Measurements from ENCODE around the gene BMP2. TPM values are rescaled to one million over a fixed set of nuclear protein-coding genes. Genes with fewer than 3 reads are reported as not detected.

The BMP2 gene
- total and polyA plus RNA-seq, 2 donors (not counting 1 experiment from before 2014, with no cell fraction given): 1.9 to 10.6 TPM

- H3K4me2 ChIP-seq (ENCODE audit: extremely low read depth, insufficient read depth, low read length): no peak overlapping the region
- DNase-seq (ENCODE audit: low read depth in 2 of 2): no peak
- no peaks in the 10 kb centered on the region for H4K20me1 ChIP-seq (ENCODE audit: control insufficient read depth, extremely low read depth, insufficient read depth, low read length)
- H3K4me1 ChIP-seq (ENCODE audit: control insufficient read depth, extremely low read depth, insufficient read depth, low read length): no peaks in the 10 kb centered on the region
- H3K4me3 ChIP-seq (replicated peaks in 1 of 4; ENCODE audit: control extremely low read depth in 1 of 4, insufficient read depth in 1 of 4, low read depth in 3 of 4, low read length in 4 of 4): no peak overlapping the region
- no peak overlapping the region for H3K27ac ChIP-seq (ENCODE audit: insufficient read depth, low read length)
- H3K9me3 ChIP-seq (ENCODE audit: control insufficient read depth, insufficient read depth, low read depth, low read length): no peaks in the 10 kb centered on the region
- no peak overlapping the region for H3K9ac ChIP-seq (ENCODE audit: insufficient read depth, low read length)
- H2AFZ ChIP-seq (ENCODE audit: low read length): no peak overlapping the region
- TF ChIP-seq EZH2 (IDR thresholded peaks at IDR 0.05; ENCODE audit: low read length, missing control alignments) (no peak), CTCF (conservative IDR thresholded peaks at IDR 0.05 in 1 of 2, IDR thresholded peaks at IDR 0.05 in 1 of 2; ENCODE audit: low read depth in 1 of 2, low read length in 2 of 2) (no peak)
- no peaks in the 10 kb centered on the region for H3K27me3 ChIP-seq (ENCODE audit: control insufficient read depth, insufficient read depth, low read length)
- no peaks in the 10 kb centered on the region for H3K79me2 ChIP-seq (ENCODE audit: control insufficient read depth, insufficient read depth, low read length)
- no peaks in the 10 kb centered on the region for H3K36me3 ChIP-seq (ENCODE audit: control insufficient read depth, insufficient read depth, low read length)
Measured at GRCh38 chr20:6824401-6824800, 56.9 kb downstream of the BMP2 start.

- Histone ChIP-seq H4K20me1 (ENCODE audit: control insufficient read depth, extremely low read depth, insufficient read depth, low read length) (no peaks in the 10 kb centered on the region), H3K27me3 (ENCODE audit: control insufficient read depth, insufficient read depth, low read length) (no peaks in the 10 kb centered on the region), H3K79me2 (ENCODE audit: control insufficient read depth, insufficient read depth, low read length) (no peaks in the 10 kb centered on the region), H3K4me2 (ENCODE audit: extremely low read depth, insufficient read depth, low read length) (no peak overlapping the region), H3K4me3 (replicated peaks in 1 of 4; ENCODE audit: control extremely low read depth in 1 of 4, insufficient read depth in 1 of 4, low read depth in 3 of 4, low read length in 4 of 4) (no peak overlapping the region), H2AFZ (ENCODE audit: low read length) (no peak overlapping the region), H3K36me3 (ENCODE audit: control insufficient read depth, insufficient read depth, low read length) (no peaks in the 10 kb centered on the region), H3K9me3 (ENCODE audit: control insufficient read depth, insufficient read depth, low read depth, low read length) (no peaks in the 10 kb centered on the region), H3K9ac (ENCODE audit: insufficient read depth, low read length) (no peak overlapping the region), H3K4me1 (ENCODE audit: control insufficient read depth, extremely low read depth, insufficient read depth, low read length) (no peaks in the 10 kb centered on the region), H3K27ac (ENCODE audit: insufficient read depth, low read length) (no peak overlapping the region)
- TF ChIP-seq CTCF (conservative IDR thresholded peaks at IDR 0.05 in 1 of 2, IDR thresholded peaks at IDR 0.05 in 1 of 2; ENCODE audit: low read depth in 1 of 2, low read length in 2 of 2) (no peak), EZH2 (IDR thresholded peaks at IDR 0.05; ENCODE audit: low read length, missing control alignments) (no peak)
- no peak for DNase-seq (ENCODE audit: low read depth in 2 of 2)
Measured at GRCh38 chr20:6827472-6827871, 60.0 kb downstream of the BMP2 start.

DNA sequence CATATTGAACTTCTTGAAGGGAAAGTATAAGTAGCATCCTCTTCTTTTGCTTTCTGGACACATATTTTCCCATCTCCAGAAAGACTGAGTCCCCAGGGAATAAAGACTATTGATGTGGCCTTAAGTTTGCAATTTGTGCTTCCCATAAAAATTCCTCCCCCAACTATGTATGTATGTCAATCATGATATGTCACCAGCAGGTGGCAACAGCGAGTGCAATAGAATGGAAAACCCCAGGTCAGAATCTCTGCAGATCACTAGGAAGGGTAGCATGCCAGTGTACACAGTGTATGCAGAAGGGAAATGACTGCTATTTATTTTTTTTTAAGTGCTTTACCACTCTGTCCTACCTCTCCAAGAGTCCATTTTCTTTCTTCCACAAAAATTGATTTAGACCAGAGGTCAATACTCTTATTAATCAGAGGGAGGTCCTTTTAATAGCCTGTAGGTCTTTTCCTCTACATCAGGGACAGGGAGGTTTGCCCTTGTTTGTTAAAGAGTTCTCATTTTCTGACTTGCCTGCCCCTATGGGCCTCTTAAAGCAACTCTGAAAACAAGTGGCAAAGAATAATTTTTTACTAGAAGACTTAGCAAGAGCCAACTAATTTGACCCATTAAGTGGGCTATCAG lies 61.4 kb downstream of the BMP2 start:
- TF ChIP-seq EZH2 (IDR thresholded peaks at IDR 0.05; ENCODE audit: low read length, missing control alignments) (no peak), CTCF (conservative IDR thresholded peaks at IDR 0.05 in 1 of 2, IDR thresholded peaks at IDR 0.05 in 1 of 2; ENCODE audit: low read depth in 1 of 2, low read length in 2 of 2) (peak; percentile 74 to 78)
- no peaks in the 10 kb centered on the region for H3K9me3 ChIP-seq (ENCODE audit: control insufficient read depth, insufficient read depth, low read depth, low read length)
- peak; percentile 39 to 67 for DNase-seq (ENCODE audit: low read depth in 2 of 2)
- H4K20me1 ChIP-seq (ENCODE audit: control insufficient read depth, extremely low read depth, insufficient read depth, low read length): no peaks in the 10 kb centered on the region
- no peak overlapping the region for H3K4me3 ChIP-seq (replicated peaks in 1 of 4; ENCODE audit: control extremely low read depth in 1 of 4, insufficient read depth in 1 of 4, low read depth in 3 of 4, low read length in 4 of 4)
- no peaks in the 10 kb centered on the region for H3K4me1 ChIP-seq (ENCODE audit: control insufficient read depth, extremely low read depth, insufficient read depth, low read length)
- no peaks in the 10 kb centered on the region for H3K79me2 ChIP-seq (ENCODE audit: control insufficient read depth, insufficient read depth, low read length)
- H3K27ac ChIP-seq (ENCODE audit: insufficient read depth, low read length): no peak overlapping the region
- no peak overlapping the region for H2AFZ ChIP-seq (ENCODE audit: low read length)
- no peaks in the 10 kb centered on the region for H3K27me3 ChIP-seq (ENCODE audit: control insufficient read depth, insufficient read depth, low read length)
- no peak overlapping the region for H3K9ac ChIP-seq (ENCODE audit: insufficient read depth, low read length)
- H3K36me3 ChIP-seq (ENCODE audit: control insufficient read depth, insufficient read depth, low read length): no peaks in the 10 kb centered on the region
- H3K4me2 ChIP-seq (ENCODE audit: extremely low read depth, insufficient read depth, low read length): no peak overlapping the region
